ENCODE results near the gene IQGAP3. TPM values are rescaled to one million over a fixed set of nuclear protein-coding genes. Genes with fewer than 3 reads are reported as not detected.

Gene IQGAP3, protein sequence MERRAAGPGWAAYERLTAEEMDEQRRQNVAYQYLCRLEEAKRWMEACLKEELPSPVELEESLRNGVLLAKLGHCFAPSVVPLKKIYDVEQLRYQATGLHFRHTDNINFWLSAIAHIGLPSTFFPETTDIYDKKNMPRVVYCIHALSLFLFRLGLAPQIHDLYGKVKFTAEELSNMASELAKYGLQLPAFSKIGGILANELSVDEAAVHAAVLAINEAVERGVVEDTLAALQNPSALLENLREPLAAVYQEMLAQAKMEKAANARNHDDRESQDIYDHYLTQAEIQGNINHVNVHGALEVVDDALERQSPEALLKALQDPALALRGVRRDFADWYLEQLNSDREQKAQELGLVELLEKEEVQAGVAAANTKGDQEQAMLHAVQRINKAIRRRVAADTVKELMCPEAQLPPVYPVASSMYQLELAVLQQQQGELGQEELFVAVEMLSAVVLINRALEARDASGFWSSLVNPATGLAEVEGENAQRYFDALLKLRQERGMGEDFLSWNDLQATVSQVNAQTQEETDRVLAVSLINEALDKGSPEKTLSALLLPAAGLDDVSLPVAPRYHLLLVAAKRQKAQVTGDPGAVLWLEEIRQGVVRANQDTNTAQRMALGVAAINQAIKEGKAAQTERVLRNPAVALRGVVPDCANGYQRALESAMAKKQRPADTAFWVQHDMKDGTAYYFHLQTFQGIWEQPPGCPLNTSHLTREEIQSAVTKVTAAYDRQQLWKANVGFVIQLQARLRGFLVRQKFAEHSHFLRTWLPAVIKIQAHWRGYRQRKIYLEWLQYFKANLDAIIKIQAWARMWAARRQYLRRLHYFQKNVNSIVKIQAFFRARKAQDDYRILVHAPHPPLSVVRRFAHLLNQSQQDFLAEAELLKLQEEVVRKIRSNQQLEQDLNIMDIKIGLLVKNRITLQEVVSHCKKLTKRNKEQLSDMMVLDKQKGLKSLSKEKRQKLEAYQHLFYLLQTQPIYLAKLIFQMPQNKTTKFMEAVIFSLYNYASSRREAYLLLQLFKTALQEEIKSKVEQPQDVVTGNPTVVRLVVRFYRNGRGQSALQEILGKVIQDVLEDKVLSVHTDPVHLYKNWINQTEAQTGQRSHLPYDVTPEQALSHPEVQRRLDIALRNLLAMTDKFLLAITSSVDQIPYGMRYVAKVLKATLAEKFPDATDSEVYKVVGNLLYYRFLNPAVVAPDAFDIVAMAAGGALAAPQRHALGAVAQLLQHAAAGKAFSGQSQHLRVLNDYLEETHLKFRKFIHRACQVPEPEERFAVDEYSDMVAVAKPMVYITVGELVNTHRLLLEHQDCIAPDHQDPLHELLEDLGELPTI (N-terminal part only)
- total RNA-seq, result 10 to 100 TPM; 24.6 to 24.9 TPM

DNA sequence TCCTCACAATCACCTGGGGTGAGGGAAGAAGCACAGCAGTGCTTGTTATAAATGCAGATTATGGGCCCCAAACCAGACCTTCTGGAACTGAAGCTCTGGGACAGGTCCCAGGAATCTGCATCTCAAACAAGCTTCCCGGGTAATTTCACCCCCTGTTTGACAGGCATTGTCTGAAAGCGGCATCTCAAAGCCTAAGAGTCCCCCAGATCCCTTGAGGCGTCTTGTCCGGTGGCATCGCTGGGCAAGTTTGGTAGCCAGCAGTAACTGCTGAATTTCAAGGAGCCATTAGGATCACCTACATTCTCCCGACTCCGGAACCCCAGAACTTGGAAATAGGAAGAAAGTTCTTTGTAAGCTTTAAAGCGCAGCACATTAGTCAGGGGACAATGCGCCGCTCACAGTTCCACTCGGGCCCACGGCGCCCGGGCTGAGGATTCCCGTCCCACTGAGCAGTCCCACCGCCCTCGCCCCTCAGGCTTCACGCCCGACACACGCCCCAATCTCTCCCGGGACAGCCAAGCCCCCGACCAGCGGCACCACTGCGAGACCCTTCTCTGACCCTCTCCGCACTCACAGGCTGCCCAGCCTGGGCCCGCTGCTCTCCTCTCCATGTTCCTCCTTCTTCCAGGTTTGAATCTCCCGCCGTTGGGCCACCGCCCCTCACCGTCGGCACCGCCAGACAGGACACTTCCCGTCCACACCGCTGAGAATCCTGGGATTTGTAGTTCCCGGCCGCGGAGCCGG is at the start of gene IQGAP3:
Gene IQGAP3 (minus strand): TSS at position 647 of the 744 bp plus-strand sequence. CDS start 36 bp downstream, at position 611.

DNA sequence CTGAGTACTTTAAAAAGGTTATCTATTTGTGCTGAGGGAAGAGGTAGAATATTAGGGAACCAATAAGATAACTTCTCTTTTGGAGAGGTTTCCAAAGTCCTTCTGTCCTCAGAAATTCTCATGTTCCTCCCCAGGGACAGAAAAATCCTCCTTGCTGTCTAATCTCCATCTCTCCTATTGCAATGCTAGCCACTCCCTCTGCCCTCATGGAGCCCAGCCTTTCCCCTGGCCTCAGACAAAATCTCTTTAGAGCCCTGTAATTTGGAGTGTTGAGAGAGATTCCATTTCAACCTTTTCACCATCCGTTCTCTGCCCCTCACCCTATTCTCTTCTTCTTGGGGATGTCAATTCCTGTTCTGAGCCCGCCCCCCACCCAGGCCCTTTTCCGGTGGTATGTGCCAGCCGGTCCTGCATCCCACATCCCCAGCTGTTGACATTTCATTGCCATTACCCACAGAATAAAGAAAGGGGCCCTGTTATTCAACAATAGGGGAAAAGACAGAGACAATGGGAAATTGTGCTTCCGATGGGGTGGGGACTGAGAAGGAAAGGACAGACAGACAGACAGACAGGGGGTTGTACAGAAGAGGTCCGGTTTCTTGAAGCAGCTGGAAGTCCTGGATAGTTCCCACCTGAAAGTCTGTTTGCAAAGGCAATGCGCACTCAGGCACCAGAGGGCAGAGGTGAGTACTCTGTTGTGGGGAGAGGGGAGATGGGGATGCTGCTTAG is 46.7 kb upstream of the IQGAP3 start, which contains the start of gene HAPLN2:
Gene HAPLN2 (plus strand): TSS at position 563 of the 729 bp plus-strand sequence. CDS start 4,076 bp downstream, outside the sequence.

DNA sequence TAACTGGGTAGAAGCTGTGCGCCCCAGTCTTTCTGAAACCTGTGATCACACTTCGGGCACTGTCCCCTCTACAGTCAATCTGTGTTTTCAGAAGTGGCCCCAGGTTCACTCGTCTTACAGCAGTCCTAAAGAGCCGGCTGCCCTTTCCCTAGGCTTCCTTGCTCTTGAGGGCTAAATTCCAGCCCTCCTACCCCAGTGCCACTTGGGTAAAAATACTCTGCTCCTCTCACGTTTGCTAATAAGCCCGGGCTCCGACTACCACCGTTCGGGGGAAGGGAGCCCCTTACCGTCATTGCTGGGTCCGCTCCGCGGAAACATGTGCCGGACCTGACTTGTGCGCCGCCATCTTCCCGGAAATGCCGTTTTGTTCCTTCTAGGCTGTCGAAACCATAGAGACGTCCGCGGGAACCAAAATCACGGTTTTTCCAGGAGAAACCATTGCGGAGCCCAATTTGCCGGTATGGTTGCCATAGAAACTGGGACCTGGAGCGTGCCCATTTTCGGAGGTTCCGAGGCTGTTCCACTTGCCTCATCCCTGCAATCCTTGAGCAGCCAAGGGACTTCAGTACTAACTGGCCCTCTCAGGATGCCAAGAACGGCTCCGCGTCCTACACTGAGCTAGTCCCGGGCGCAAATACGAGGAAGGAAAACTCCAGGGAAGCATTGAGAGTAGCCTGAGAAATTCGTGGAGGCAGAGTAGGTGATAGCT is 28.9 kb upstream of the IQGAP3 start, which contains the start of gene GPATCH4:
Gene GPATCH4 (minus strand): TSS at position 358 of the 709 bp plus-strand sequence.

DNA sequence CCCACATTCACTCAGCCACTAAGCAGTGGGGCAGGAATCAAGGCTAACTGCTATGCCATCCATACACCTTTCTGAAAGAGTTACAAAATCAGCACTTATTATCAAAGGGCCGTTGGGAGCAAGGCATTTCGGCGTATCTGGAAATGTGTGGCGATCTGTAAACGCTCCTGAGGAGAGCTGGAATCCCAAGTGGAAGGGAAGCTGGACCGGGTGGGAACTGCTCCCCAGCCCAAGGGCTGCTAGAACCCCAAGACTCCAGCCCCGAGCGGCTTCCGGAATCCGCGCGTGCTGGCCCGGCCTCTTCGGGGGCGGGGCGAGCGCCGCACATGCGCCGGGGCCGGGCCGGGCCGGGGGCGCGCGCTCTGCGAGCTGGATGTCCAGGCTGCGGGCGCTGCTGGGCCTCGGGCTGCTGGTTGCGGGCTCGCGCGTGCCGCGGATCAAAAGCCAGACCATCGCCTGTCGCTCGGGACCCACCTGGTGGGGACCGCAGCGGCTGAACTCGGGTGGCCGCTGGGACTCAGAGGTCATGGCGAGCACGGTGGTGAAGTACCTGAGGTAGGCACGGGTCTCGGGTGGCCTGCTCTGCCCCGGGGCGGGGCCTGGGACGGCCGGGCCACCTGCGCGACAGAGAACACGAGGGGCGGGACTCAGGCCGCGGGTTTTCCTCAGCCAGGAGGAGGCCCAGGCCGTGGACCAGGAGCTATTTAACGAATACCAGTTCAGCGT is 19.2 kb upstream of the IQGAP3 start, which contains the start of gene NAXE:
Gene NAXE (plus strand): TSS at position 345 of the 726 bp plus-strand sequence. CDS start 29 bp downstream, at position 374.

DNA sequence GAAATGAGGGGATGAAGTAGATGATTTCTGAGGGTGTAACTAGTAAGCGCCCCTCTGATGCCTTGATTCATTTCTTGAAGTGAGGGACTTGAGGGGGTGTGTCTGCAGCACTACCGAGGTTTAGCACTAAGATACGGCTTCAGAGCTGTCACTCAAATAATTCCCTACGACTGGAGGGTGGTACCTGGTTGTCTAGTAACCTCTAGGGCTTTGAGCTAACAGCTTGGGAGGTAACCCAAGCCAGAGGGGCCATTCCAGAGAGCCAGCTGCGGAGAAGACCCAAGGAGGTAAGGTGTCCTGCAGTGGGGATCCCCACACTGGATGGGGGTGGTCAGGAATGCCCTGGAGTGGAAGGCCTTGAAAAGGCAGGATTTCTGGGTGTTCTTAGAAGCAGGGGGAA is 7.1 kb upstream of the IQGAP3 start, which contains the start of gene TTC24:
Gene TTC24 (plus strand): TSS at position 252 of the 400 bp plus-strand sequence. CDS start 1,642 bp downstream, outside the sequence.

DNA sequence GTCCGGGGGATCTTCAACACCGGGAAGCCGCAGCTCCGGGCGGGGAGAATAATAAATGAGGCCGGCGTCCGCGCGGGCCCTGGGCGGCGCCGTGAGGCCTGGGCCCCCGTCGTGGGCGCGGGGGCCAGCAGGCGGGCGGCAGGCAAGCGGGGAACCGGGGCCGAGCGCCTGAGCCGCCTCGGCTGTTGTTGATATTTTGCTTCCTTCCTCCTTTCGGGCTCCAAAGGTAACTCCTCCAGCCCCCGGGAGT is 71.9 kb downstream of the IQGAP3 start, which contains the start of gene MEF2D:
Gene MEF2D (minus strand): TSS at position 233 of the 250 bp plus-strand sequence. CDS start 17,483 bp downstream, outside the sequence.

Other genes with a start within 250 kb of the IQGAP3 start
- 100 to 1,000 TPM; 184 to 186 TPM for gene CCT3, start 234.3 kb downstream of the IQGAP3 start, total RNA-seq
- gene TSACC, start 234.0 kb downstream of the IQGAP3 start, total RNA-seq, result not detected
- gene RHBG, start 203.4 kb downstream of the IQGAP3 start, total RNA-seq, result not detected
- gene MEF2D, start 71.8 kb downstream of the IQGAP3 start, total RNA-seq, result 10 to 100 TPM; 43.2 to 48.4 TPM
- gene TTC24, start 7.2 kb upstream of the IQGAP3 start, total RNA-seq, result 1 to 10 TPM; 1.9 to 3.1 TPM
- gene NAXE, start 19.2 kb upstream of the IQGAP3 start, total RNA-seq, result 10 to 100 TPM; 45.3 to 47.4 TPM
- gene GPATCH4, start 28.9 kb upstream of the IQGAP3 start, total RNA-seq, result 10 to 100 TPM; 27.1 to 29.2 TPM
- under 1 TPM in 1 of 2 experiments, not detected in 1; 0.24 TPM for gene HAPLN2, start 46.9 kb upstream of the IQGAP3 start, total RNA-seq
- not detected for gene BCAN, start 69.6 kb upstream of the IQGAP3 start, total RNA-seq
- not detected for gene NES, start 104.8 kb upstream of the IQGAP3 start, total RNA-seq
- under 1 TPM; 0.48 to 0.71 TPM for gene CRABP2, start 133.0 kb upstream of the IQGAP3 start, total RNA-seq
- 10 to 100 TPM; 28.8 to 32.5 TPM for gene METTL25B, start 155.9 kb upstream of the IQGAP3 start, total RNA-seq
- gene ISG20L2, start 156.2 kb upstream of the IQGAP3 start, total RNA-seq, result 10 to 100 TPM; 38.2 to 38.3 TPM
- gene MRPL24, start 168.5 kb upstream of the IQGAP3 start, total RNA-seq, result 10 to 100 TPM; 37.3 to 44.1 TPM
- 100 to 1,000 TPM; 182 to 185 TPM for gene HDGF, start 179.1 kb upstream of the IQGAP3 start, total RNA-seq
- gene PRCC, start 195.0 kb upstream of the IQGAP3 start, total RNA-seq, result 10 to 100 TPM; 58.1 to 64.1 TPM
- 10 to 100 TPM; 75.8 to 81.8 TPM for gene SH2D2A, start 244.3 kb upstream of the IQGAP3 start, total RNA-seq